Measurements from ENCODE around the gene OLIG1.
A peak's percentile ranks its signal among the peaks of the same experiment; 100 is the strongest.

The OLIG1 gene

GRCh38 chr21:33030633-33031032 lies 39.3 kb upstream of the OLIG1 start:
- DNase-seq (ENCODE audit: extremely low read depth in 1 of 2, low read depth in 1 of 2), result no peak

DNA sequence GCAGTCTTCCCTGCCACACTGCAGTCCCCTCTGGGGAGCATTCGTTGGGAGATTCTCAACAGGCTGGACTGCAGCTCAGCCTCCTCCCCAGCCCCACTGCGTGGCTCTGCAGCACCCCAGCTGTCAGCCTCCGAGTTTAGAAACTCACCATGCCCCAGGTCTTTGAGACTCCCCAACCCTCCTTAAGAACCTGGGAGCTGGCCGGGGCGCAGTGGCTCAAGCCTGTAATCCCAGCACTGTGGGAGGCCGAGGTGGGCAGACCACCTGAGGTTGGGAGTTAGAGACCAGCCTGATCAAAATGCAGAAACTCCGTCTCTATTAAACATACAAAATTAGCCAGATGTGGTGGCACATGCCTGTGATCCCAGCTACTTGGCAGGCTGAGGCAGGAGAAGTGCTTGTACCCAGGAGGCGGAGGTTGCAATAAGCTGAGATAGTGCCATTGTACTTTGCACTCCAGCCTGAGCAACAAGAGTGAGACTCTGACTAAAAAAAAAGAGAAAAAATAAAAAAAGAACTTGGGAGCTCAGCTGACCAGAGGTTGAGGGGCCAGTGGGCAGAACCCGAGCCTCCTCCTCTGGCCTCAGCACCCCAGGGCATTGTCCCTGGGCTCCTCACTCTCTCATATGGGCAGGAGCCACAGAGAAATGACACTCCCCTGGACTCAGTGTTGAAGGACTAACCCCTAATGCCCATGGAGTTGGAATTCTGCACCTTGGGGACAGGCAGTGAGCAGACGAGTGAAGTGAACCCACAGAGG lies 38.6 kb upstream of the OLIG1 start:
- DNase-seq (ENCODE audit: extremely low read depth in 1 of 2, low read depth in 1 of 2), result no peak

DNA sequence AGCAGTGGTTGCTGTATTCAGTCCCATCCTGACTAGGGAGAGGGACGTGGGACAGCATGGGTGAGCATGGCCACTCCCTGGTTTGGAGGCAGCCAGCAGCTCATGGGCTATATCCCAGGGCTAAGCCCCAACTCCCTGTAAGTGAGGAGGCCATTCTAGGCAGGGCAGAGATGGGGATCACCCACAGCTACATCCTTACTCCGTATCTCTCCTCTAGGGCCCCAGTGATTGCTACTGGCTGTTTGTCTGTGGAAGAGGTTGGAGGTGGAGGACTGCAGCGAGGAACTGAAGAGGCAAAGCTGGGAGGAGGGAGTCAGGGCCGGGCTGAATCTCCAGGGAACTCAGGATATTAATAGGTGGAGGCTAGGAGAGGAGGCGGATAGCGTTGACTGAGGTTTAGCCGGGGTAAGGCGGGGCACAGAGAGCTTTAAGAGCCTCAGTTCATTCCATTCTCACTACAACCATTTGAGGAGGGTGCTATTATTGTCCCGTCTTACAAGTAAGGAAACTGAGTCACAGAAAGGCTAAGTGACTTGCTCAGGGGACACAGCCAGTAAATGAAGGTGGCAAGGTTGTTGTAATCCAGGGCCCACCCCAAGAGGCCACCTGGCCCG lies 37.4 kb upstream of the OLIG1 start:
- DNase-seq (ENCODE audit: extremely low read depth in 1 of 2, low read depth in 1 of 2), result no peak

DNA sequence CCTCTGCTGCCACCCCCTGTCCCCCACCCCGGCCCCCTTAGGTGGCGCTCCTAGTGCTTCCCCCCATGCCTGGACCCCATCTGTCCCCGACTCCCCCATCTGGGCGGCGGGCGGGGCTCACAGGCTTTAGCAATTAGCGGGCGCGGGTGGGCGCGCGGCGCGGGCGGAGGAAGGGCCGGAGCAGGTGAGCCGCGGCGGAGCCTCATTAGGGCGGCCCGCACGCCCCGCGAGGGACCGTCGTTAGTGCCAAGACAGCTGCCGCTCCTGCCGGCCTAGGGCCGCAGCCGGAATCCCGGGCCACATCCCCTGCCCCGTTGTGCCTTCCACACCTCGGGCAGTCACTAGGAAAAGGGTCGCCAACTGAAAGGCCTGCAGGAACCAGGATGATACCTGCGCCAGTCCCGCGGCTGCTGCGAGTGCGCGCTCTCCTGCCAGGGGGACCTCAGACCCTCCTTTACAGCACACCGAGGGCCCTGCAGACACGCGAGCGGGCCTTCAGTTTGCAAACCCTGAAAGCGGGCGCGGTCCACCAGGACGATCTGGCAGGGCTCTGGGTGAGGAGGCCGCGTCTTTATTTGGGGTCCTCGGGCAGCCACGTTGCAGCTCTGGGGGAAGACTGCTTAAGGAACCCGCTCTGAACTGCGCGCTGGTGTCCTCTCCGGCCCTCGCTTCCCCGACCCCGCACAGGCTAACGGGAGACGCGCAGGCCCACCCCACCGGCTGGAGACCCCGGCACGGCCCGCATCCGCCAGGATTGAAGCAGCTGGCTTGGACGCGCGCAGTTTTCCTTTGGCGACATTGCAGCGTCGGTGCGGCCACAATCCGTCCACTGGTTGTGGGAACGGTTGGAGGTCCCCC lies 36.6 kb upstream of the OLIG1 start:
- no peak for DNase-seq (ENCODE audit: extremely low read depth in 1 of 2, low read depth in 1 of 2)

- no peak for DNase-seq (ENCODE audit: extremely low read depth in 1 of 2, low read depth in 1 of 2)
Measured at GRCh38 chr21:33033961-33034413, 36.0 kb upstream of the OLIG1 start.

DNA sequence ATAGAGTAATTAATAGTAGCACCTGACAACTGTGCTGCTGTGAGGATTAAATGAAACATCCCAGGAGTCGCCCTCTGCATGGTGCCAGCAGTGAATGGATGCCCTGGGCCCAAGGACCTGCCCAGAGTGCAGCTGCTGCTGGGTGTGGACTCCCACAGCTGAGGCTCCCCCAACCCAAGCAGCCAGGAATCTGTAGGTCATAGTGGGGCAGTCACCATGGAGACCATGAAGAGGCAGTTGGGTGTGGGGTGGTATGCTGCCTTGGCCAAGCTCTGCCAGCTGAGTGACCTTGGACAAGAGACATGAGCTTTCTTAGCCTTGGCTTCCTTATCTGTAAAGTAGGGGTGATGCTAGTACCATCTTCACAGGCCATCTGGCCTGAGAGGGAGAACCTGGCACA lies 34.8 kb upstream of the OLIG1 start:
- DNase-seq (ENCODE audit: extremely low read depth in 1 of 2, low read depth in 1 of 2), result no peak

DNA sequence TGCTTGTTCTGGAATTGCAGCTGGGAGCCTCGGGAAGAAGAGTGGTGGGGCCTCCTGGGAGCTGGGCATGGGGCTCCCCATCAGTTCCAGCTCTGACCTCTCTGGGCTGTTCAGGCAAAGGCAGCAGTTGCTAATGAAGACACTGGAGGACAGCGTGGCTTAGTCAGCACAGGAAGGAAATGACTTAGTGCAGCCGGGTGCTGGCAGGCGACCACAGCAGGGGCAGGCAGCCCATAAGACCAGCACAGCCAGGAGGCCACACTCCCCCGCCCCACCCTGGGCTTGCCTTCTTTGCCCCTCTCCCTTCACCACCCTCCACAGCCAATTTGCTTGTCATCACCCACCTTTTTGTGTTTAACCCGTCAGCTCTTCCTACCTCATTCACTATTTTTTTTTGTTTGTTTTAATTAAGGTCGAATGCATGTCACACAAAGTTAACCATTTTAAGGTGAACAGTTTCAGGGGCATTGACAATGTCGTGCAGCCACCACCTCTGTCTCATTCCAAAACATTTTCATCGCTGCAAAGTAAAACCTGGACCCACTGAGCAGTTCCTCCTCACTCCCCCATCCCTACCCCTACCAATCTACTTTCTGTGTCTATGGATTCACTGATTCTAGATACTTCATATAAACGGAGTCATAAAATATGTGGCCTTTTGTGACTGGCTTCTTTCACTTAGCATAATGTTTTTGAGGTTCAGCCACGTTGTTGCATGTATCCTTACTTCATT lies 33.3 kb upstream of the OLIG1 start:
- DNase-seq (ENCODE audit: extremely low read depth in 1 of 2, low read depth in 1 of 2), result peak; percentile 14 to 25

DNA sequence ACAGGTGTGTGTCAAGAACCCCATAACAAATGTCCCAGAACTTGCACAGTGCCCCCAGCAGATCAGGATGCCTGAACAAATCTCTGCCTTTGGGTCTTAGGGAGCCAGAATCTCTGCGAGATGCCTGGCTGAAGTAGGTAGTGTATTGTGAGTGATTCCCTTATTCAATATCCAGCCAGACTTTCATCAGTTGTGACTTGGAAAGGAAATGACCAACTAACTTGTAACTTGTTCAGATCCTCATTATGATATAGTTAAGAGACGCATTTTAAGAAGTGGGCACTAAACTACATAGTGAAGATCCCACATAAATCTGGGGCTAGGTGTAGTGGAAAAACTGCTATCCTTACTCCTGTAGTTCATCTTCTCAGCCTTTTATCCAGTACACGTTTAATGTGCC lies 32.4 kb upstream of the OLIG1 start:
- no peak for DNase-seq (ENCODE audit: extremely low read depth in 1 of 2, low read depth in 1 of 2)

- no peak for DNase-seq (ENCODE audit: extremely low read depth in 1 of 2, low read depth in 1 of 2)
Measured at GRCh38 chr21:33039536-33039935, 30.4 kb upstream of the OLIG1 start.

DNA sequence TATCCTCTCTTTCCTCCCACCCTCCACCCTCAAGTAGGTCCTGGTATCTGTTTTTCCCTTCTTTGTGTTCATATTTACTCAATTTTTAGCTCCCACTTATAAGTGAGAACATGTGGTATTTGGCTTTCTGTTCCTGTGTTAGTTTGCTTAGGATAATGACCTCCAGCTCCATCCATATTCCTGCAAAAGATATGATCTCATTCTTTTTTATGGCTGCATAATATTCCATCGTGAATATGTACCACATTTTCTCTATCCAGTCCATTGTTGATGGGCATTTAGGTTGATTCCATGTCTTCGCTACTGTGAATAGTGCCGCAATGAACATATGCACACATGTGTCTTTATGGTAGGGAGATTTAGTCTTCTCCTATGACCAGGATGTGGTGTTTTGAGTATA lies 29.7 kb upstream of the OLIG1 start:
- DNase-seq (ENCODE audit: extremely low read depth in 1 of 2, low read depth in 1 of 2), result no peak

DNA sequence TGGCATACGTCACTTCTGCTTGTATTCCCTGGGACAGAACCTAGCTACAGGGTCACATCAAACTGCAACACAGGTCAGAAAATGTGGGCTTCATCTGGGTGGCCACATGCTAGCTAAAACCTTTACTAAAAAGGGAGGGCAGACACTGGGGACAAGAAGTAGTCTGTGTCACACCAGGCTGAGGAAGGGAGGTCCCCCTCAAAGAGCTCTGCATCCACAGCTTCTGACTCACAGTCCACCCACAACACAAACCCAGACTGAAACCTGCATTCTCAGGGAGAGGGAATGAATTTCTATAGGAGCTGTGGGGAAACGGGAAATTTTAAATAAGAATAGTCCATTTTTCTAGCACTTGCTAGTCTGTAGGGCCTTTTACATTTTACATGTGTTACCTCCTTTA lies 28.0 kb upstream of the OLIG1 start:
- DNase-seq (ENCODE audit: extremely low read depth in 1 of 2, low read depth in 1 of 2), result no peak

- no peak for DNase-seq (ENCODE audit: extremely low read depth in 1 of 2, low read depth in 1 of 2)
Measured at GRCh38 chr21:33042812-33043211, 27.1 kb upstream of the OLIG1 start.

- no peak for DNase-seq (ENCODE audit: extremely low read depth in 1 of 2, low read depth in 1 of 2)
Measured at GRCh38 chr21:33046455-33046854, 23.5 kb upstream of the OLIG1 start.

DNA sequence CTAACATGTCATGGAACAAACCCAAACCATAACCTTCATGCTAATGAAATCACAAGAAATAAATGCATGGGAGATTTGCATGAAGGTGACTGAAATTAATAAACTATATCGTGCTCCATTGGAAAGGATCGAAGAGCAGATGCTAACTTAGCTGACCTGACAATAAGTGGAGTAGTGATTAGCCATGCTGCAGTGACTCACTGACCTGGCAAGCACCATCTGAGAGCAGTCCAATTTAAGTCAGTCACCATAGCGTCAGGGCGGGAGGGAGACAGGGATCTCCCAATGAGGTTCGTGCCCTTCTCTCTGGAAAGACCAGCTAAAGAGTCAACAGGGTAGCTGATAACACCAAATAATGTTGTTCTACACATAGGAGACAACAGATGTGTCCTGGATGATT lies 22.7 kb upstream of the OLIG1 start:
- DNase-seq (ENCODE audit: extremely low read depth in 1 of 2, low read depth in 1 of 2), result no peak

DNA sequence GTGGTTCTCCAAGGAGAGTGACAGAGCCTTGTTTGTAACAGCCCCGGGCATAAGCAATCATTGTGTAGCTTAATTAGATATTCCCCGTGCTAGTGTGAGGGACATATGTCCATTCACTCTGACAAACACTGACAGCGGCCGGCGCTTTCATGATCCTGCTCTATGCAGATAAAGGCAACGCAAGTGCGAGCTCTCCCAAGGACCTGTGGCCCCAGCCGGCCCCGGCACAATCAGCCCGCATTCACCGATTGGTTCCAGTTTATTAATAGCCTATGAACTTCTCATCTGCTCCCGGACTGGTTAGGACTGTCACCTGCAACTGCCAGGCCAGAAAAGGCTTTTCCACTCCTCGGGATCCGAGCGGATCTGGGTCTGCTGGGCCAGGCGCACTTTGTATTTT lies 18.0 kb upstream of the OLIG1 start:
- DNase-seq (ENCODE audit: extremely low read depth in 1 of 2, low read depth in 1 of 2), result no peak

GRCh38 chr21:33053951-33054350 lies 16.0 kb upstream of the OLIG1 start:
- DNase-seq (ENCODE audit: extremely low read depth in 1 of 2, low read depth in 1 of 2), result no peak

- DNase-seq (ENCODE audit: extremely low read depth in 1 of 2, low read depth in 1 of 2), result no peak
Measured at GRCh38 chr21:33055991-33056390, 13.9 kb upstream of the OLIG1 start.

DNA sequence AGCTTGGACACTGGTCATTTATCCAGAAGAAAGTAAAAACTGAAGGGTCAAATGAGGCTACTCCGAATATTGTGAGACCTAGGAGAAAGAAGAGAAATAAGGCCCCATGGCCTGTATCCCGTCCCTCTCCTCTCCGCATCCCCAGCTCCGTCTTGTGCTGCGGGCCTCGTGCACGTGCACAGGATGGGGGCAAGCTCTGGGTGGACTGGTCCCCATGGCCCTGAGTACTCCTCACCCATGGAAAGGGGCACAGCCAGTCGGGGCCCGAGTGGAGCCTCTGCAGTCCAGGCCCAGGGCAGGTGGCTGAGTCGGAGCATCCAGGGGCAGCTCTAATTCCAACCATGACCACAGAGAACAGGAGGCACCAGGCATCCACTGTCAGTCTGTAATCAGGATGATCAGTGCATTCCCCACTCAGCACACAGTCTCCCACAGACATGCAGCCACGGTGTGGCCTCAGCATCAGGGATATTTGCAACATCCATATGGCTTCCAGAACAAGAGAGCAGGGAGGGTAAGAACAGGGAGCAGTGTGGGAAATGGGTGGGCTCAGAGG lies 12.5 kb upstream of the OLIG1 start:
- DNase-seq (ENCODE audit: extremely low read depth in 1 of 2, low read depth in 1 of 2), result no peak

GRCh38 chr21:33058527-33058926 lies 11.4 kb upstream of the OLIG1 start:
- no peak for DNase-seq (ENCODE audit: extremely low read depth in 1 of 2, low read depth in 1 of 2)

DNA sequence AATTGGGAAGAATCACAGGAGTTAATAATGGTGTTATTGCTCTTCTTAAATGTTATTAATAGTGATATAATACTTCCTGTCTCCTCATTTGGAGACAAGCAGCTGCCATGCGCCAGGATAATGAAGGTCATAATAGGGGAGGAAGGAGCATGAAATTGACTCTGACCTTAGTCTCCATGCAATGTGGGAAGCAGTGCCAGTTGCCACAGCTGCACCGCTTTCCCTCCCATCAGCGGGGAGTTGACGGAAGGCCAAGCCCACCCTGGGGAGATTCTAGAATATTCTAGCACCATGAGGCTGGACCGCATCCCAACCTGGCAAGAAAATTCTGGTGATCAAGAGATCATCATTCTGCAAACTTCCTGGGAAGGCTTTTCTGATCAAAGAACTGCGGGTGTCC lies 11.0 kb upstream of the OLIG1 start:
- no peak for DNase-seq (ENCODE audit: extremely low read depth in 1 of 2, low read depth in 1 of 2)

DNA sequence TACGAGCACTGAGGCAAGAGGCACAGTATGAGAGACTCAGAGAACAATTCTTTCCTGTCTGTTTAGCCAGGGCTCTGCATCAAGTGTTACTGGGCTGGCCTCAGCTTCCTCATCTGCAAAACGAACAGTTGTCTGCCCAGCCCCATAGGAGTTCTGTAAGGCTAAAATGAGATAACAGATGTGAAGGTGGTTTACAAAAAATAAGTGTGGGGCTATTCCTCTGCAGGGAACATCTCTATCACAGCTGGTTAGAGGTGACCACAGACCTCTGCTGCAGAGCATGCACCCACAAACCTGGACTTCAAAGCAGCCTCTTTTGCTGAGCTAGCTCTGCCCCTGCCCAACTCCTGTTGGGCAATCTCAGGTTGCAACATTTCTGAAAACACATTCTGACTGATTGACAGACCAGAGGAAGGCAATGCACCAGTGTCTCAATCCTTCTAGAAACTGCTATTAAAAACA lies 10.5 kb upstream of the OLIG1 start:
- no peak for DNase-seq (ENCODE audit: extremely low read depth in 1 of 2, low read depth in 1 of 2)
